ENCODE measurements around the gene SLC6A11. TPM values are rescaled to one million over a fixed set of nuclear protein-coding genes. Genes with fewer than 3 reads are reported as not detected.

The SLC6A11 gene
- total and polyA plus RNA-seq, 2 donors (not counting 1 experiment from before 2014, with no cell fraction given) = not detected

DNA sequence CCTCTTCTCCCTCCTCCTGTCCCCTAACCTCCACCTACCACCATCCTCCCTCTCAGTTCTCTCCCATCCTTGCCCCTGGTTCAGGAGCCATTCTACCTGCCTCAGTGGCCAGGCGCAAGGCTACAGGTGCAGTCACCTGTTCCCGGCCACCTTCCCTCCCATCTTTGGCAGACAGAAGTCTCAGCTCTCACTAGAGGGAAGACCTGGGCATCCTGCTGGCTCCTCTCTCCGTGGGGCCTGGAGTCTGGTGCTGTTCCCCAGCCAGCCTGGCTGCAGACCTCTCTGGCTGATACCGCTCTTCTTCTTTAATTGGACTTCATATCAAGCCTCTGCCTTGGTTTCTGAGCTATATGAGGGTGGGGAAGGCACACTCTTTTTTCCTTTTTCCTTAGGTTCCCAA, 123.5 kb downstream of the SLC6A11 start:
- TF ChIP-seq, protein P1, sequence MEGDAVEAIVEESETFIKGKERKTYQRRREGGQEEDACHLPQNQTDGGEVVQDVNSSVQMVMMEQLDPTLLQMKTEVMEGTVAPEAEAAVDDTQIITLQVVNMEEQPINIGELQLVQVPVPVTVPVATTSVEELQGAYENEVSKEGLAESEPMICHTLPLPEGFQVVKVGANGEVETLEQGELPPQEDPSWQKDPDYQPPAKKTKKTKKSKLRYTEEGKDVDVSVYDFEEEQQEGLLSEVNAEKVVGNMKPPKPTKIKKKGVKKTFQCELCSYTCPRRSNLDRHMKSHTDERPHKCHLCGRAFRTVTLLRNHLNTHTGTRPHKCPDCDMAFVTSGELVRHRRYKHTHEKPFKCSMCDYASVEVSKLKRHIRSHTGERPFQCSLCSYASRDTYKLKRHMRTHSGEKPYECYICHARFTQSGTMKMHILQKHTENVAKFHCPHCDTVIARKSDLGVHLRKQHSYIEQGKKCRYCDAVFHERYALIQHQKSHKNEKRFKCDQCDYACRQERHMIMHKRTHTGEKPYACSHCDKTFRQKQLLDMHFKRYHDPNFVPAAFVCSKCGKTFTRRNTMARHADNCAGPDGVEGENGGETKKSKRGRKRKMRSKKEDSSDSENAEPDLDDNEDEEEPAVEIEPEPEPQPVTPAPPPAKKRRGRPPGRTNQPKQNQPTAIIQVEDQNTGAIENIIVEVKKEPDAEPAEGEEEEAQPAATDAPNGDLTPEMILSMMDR (IDR thresholded peaks at IDR 0.05) = no peak
- no peak for TF ChIP-seq EZH2 (IDR thresholded peaks at IDR 0.05; ENCODE audit: borderline replicate concordance, insufficient read depth, low read depth, low read length, poor library complexity, severe bottlenecking)

DNA sequence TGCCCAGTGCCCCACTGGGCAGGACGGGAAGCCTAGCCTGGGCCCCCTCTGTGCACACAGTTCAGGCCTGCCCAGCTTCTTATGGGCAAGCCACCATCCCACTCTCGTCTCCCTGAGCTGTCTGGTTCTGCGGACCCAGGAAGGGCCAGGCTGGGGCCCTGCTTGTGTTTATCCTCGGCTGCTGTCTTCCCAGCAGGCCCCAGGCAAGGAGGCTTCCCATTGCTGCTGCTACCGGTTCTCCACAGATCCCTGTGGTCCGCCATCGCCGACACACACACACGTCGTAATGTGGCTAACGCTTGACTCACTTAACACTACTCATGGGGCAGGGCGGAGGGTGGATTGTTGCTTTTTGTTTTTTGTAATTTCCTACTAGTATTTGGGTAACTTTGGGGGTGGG, 124.1 kb downstream of the SLC6A11 start:
- Histone ChIP-seq H3K4me1 (ENCODE audit: control insufficient read depth in 2 of 2, insufficient read depth in 2 of 2, low read length in 2 of 2) (no peaks in the 10 kb centered on the region), H3K4me3 (ENCODE audit: control extremely low read depth in 1 of 5, extremely low read depth in 1 of 5, insufficient read depth in 1 of 5, low read depth in 2 of 5, low read length in 4 of 5) (no peak overlapping the region), H2AFZ (ENCODE audit: insufficient read depth, low read depth, low read length, poor library complexity, severe bottlenecking) (no peak overlapping the region), H3K36me3 (replicated peaks in 1 of 2; ENCODE audit: control extremely low read depth in 1 of 2, control insufficient read depth in 1 of 2, extremely low read depth in 1 of 2, insufficient read depth in 2 of 2, low read length in 1 of 2) (no peaks in the 10 kb centered on the region), H3K9me3 (ENCODE audit: control extremely low read depth in 1 of 3, control insufficient read depth in 2 of 3, insufficient read depth in 1 of 3, low read length in 2 of 3) (peaks cover 0 to 13% (median 6%) of the 10 kb centered on the region in 3 donors), H3K9ac (ENCODE audit: low read length) (no peak overlapping the region), H3K4me2 (replicated peaks; ENCODE audit: low read depth, low read length, poor library complexity, severe bottlenecking) (no peak overlapping the region), H4K20me1 (ENCODE audit: control insufficient read depth, insufficient read depth, low read length, poor library complexity, severe bottlenecking) (no peaks in the 10 kb centered on the region), H3K27ac (ENCODE audit: low read length in 2 of 2) (no peak overlapping the region), H3K27me3 (replicated peaks in 1 of 4; ENCODE audit: control extremely low read depth in 1 of 4, control insufficient read depth in 3 of 4, insufficient read depth in 4 of 4, low read length in 3 of 4) (peaks cover 0 to 3% (median 0%) of the 10 kb centered on the region in 4 experiments), H3K79me2 (ENCODE audit: control insufficient read depth, insufficient read depth, low read length) (no peaks in the 10 kb centered on the region)
- ChIA-PET CTCF (no interaction called here), POLR2A (no interaction called here)
- no peaks in the 10 kb centered on the region for H3K4me1 Mint-ChIP-seq
- 80% methylated on average over 6 of the region's 12 CpGs for WGBS (ENCODE audit: insufficient coverage)
- no peak for ATAC-seq (ENCODE audit: low read depth)
- no peak overlapping the region for H3K27ac Mint-ChIP-seq
- H3K4me3 Mint-ChIP-seq = no peak overlapping the region
- peaks cover 23% of the 10 kb centered on the region for H3K27me3 Mint-ChIP-seq
- intact Hi-C loops (cut with micrococcal nuclease) = no loop called here
- no peak for DNase-seq
- no peaks in the 10 kb centered on the region for H3K9me3 Mint-ChIP-seq (ENCODE audit: insufficient read depth)
- no peak for TF ChIP-seq EZH2 (IDR thresholded peaks at IDR 0.05; ENCODE audit: borderline replicate concordance, insufficient read depth, low read depth, low read length, poor library complexity, severe bottlenecking)
- TF ChIP-seq, protein P1 (IDR thresholded peaks at IDR 0.05) = no peak

More for the DNA sequence above, 123.5 kb downstream of the SLC6A11 start:
- WGBS (ENCODE audit: insufficient coverage) = 77% methylated on average over 3 of the region's 4 CpGs
- no peak overlapping the region for H3K4me2 ChIP-seq (replicated peaks; ENCODE audit: low read depth, low read length, poor library complexity, severe bottlenecking)
- H3K4me1 ChIP-seq (ENCODE audit: control insufficient read depth in 2 of 2, insufficient read depth in 2 of 2, low read length in 2 of 2) = no peaks in the 10 kb centered on the region
- H3K27me3 ChIP-seq (replicated peaks in 1 of 4; ENCODE audit: control extremely low read depth in 1 of 4, control insufficient read depth in 3 of 4, insufficient read depth in 4 of 4, low read length in 3 of 4) = peaks cover 0 to 3% (median 0%) of the 10 kb centered on the region in 4 experiments
- intact Hi-C loops (cut with micrococcal nuclease) = no loop called here
- no peak overlapping the region for H3K4me3 Mint-ChIP-seq
- ChIA-PET CTCF (no interaction called here), POLR2A (no interaction called here)
- H3K27ac ChIP-seq (ENCODE audit: low read length in 2 of 2) = no peak overlapping the region
- H3K27me3 Mint-ChIP-seq = peaks cover 22% of the 10 kb centered on the region
- H3K9me3 ChIP-seq (ENCODE audit: control extremely low read depth in 1 of 3, control insufficient read depth in 2 of 3, insufficient read depth in 1 of 3, low read length in 2 of 3) = peaks cover 0 to 13% (median 6%) of the 10 kb centered on the region in 3 donors
- H3K79me2 ChIP-seq (ENCODE audit: control insufficient read depth, insufficient read depth, low read length) = no peaks in the 10 kb centered on the region
- H3K9me3 Mint-ChIP-seq (ENCODE audit: insufficient read depth) = no peaks in the 10 kb centered on the region
- H2AFZ ChIP-seq (ENCODE audit: insufficient read depth, low read depth, low read length, poor library complexity, severe bottlenecking) = no peak overlapping the region
- H3K4me1 Mint-ChIP-seq = no peaks in the 10 kb centered on the region
- DNase-seq (no peak), ATAC-seq (ENCODE audit: low read depth) (no peak)
- H3K36me3 ChIP-seq (replicated peaks in 1 of 2; ENCODE audit: control extremely low read depth in 1 of 2, control insufficient read depth in 1 of 2, extremely low read depth in 1 of 2, insufficient read depth in 2 of 2, low read length in 1 of 2) = no peaks in the 10 kb centered on the region
- H3K9ac ChIP-seq (ENCODE audit: low read length) = no peak overlapping the region
- H3K4me3 ChIP-seq (ENCODE audit: control extremely low read depth in 1 of 5, extremely low read depth in 1 of 5, insufficient read depth in 1 of 5, low read depth in 2 of 5, low read length in 4 of 5) = no peak overlapping the region
- no peaks in the 10 kb centered on the region for H4K20me1 ChIP-seq (ENCODE audit: control insufficient read depth, insufficient read depth, low read length, poor library complexity, severe bottlenecking)
- H3K27ac Mint-ChIP-seq = no peak overlapping the region

Measured in B cell (primary cell).